HG03571 (cell line): Measurements from ENCODE around the gene MRPS17.
A peak's percentile ranks its signal among the peaks of the same experiment; 100 is the strongest.
"Not testable (repeated sequence)": the region's sequence is repeated elsewhere in the genome, so short reads cannot be mapped to it uniquely, and the experiment has no call there.

Experiments used
- ATAC-seq: cut with Tn5 transposase; IDR thresholded peaks from one replicate; pipeline ENCODE4 v1.9.1; 2021; ENCODE audit not compliant: unreplicated experiment

The MRPS17 gene

GRCh38 chr7:55951637-55952351, at the start of gene MRPS17:
Gene MRPS17 (plus strand): TSS chr7:55951877. CDS start chr7:55953196, 1,319 bp downstream.
- ATAC-seq = peak; percentile 100

- peak; percentile 96 for ATAC-seq
Observed at GRCh38 chr7:55903985-55904759, 47.5 kb upstream of the MRPS17 start.

GRCh38 chr7:55912748-55913158, 38.9 kb upstream of the MRPS17 start:
- ATAC-seq = no peak

GRCh38 chr7:55917771-55918170, 33.9 kb upstream of the MRPS17 start:
- ATAC-seq = no peak

GRCh38 chr7:55928006-55928767, 23.5 kb upstream of the MRPS17 start:
- ATAC-seq = no peak

- no peak for ATAC-seq
Observed at GRCh38 chr7:55931421-55932151, 20.1 kb upstream of the MRPS17 start.

- ATAC-seq = no peak
Observed at GRCh38 chr7:55939514-55940123, 12.1 kb upstream of the MRPS17 start.

GRCh38 chr7:55946545-55946944, 5.1 kb upstream of the MRPS17 start:
- ATAC-seq = no peak

- ATAC-seq = not testable (repeated sequence)
Observed at GRCh38 chr7:55952352-55952671, 635 bp downstream of the MRPS17 start.

- ATAC-seq = no peak
Observed at GRCh38 chr7:55953707-55954475, 2.2 kb downstream of the MRPS17 start.

- ATAC-seq = no peak
Observed at GRCh38 chr7:55957190-55957589, 5.5 kb downstream of the MRPS17 start.

- no peak for ATAC-seq
Observed at GRCh38 chr7:55962014-55962413, 10.3 kb downstream of the MRPS17 start.

GRCh38 chr7:55963584-55964168, 12.0 kb downstream of the MRPS17 start:
- no peak for ATAC-seq

GRCh38 chr7:55964261-55965099, 12.8 kb downstream of the MRPS17 start, which contains the start of gene NIPSNAP2:
Gene NIPSNAP2 (plus strand): TSS chr7:55964585. CDS start chr7:55964610, 25 bp downstream.
- peak; percentile 74 for ATAC-seq

GRCh38 chr7:55965100-55965470, 13.4 kb downstream of the MRPS17 start:
- no peak for ATAC-seq

GRCh38 chr7:55965805-55966421, 14.2 kb downstream of the MRPS17 start:
- ATAC-seq = no peak

- ATAC-seq = no peak
Observed at GRCh38 chr7:55966851-55967250, 15.2 kb downstream of the MRPS17 start.

- ATAC-seq = no peak
Observed at GRCh38 chr7:55969391-55969790, 17.7 kb downstream of the MRPS17 start.
